Mesendoderm (in vitro differentiated cells): ENCODE data around the gene CGB1.
"Not testable (repeated sequence)": the region's sequence is repeated elsewhere in the genome, so short reads cannot be mapped to it uniquely, and the experiment has no call there.

ENCODE experiments used
- DNase-seq: peaks from one replicate; pipeline ENCODE4 v3.0.0; 2013
- H2AK5ac ChIP-seq: 2 replicates; pipeline ENCODE4 v1.6.1; 2013; ENCODE audit warnings: low read length, inconsistent platforms
- H2BK120ac ChIP-seq: 2 replicates; pipeline ENCODE4 v1.6.1; 2013; ENCODE audit warnings: low read depth, mild to moderate bottlenecking, low read length, moderate library complexity, mixed read lengths
- H2BK15ac ChIP-seq: replicated peaks from 2 replicates; pipeline ENCODE4 v1.6.1; 2013; ENCODE audit warnings: low read depth, mild to moderate bottlenecking, moderate library complexity
- H2BK5ac ChIP-seq: 2 replicates; pipeline ENCODE4 v1.6.1; 2013; ENCODE audit warnings: low read length, inconsistent platforms
- H3K18ac ChIP-seq: 2 replicates; pipeline ENCODE4 v1.6.1; 2013; ENCODE audit warnings: mild to moderate bottlenecking, low read length, mixed read lengths
- H3K23ac ChIP-seq: one replicate; pipeline ENCODE4 v1.6.1; 2013; ENCODE audit warnings: low read length
- H3K27ac ChIP-seq: 2 replicates; pipeline ENCODE4 v1.5.1; 2013; ENCODE audit warnings: low read depth, mild to moderate bottlenecking, inconsistent platforms, low read length, moderate library complexity
- H3K27me3 ChIP-seq: 2 replicates; pipeline ENCODE4 v1.6.1; 2013; ENCODE audit warnings: low read length, control low read depth, mild to moderate bottlenecking, inconsistent platforms; ENCODE audit not compliant: insufficient read depth, poor library complexity
- H3K36me3 ChIP-seq: 2 replicates; pipeline ENCODE4 v1.6.1; 2013; ENCODE audit warnings: low read length, inconsistent platforms; ENCODE audit not compliant: control insufficient read depth, insufficient read depth
- H3K4ac ChIP-seq: one replicate; pipeline ENCODE4 v1.6.1; 2013; ENCODE audit warnings: low read depth, mild to moderate bottlenecking, low read length, moderate library complexity
- H3K4me1 ChIP-seq: 2 replicates; pipeline ENCODE4 v1.6.1; 2013; ENCODE audit warnings: low read depth, low read length, inconsistent platforms; ENCODE audit not compliant: control insufficient read depth
- H3K4me2 ChIP-seq: 2 replicates; pipeline ENCODE4 v1.6.1; 2013; ENCODE audit warnings: low read length
- H3K4me3 ChIP-seq: 2 replicates; pipeline ENCODE4 v1.5.1; 2013; ENCODE audit warnings: mild to moderate bottlenecking, low read length
- H3K56ac ChIP-seq: one replicate; pipeline ENCODE4 v1.6.1; 2013; ENCODE audit warnings: low read length
- H3K79me1 ChIP-seq: 2 replicates; pipeline ENCODE4 v1.6.1; 2013; ENCODE audit warnings: low read length, inconsistent platforms
- H3K79me2 ChIP-seq: 2 replicates; pipeline ENCODE4 v1.6.1; 2013; ENCODE audit warnings: mild to moderate bottlenecking, low read length; ENCODE audit not compliant: control insufficient read depth, insufficient read depth
- H3K9ac ChIP-seq: 2 replicates; pipeline ENCODE4 v1.6.1; 2013; ENCODE audit warnings: low read length, inconsistent platforms
- H4K5ac ChIP-seq: one replicate; pipeline ENCODE4 v1.6.1; 2013; ENCODE audit warnings: low read length
- H4K8ac ChIP-seq: one replicate; pipeline ENCODE4 v1.6.1; 2013; ENCODE audit warnings: low read depth, mild to moderate bottlenecking, control low read depth, low read length, moderate library complexity
- WGBS: extraction: QIAGEN DNeasy Blood & Tissue Kit; methylation state at CpG from one replicate; pipeline ENCODE4 v1.1.7; 2013; ENCODE audit warnings: low lambda C conversion rate, missing lambda C conversion rate; ENCODE audit not compliant: insufficient coverage; ENCODE audit errors: extremely low coverage; 5-methylcytosine and 5-hydroxymethylcytosine counted together

CGB1 gene

GRCh38 chr19:49018388-49019241, 18.1 kb downstream of the CGB1 start:
- not testable (repeated sequence) for H3K79me1 ChIP-seq, H3K27ac ChIP-seq, H4K8ac ChIP-seq, H2BK120ac ChIP-seq, H2BK15ac ChIP-seq, H3K4me3 ChIP-seq, H2AK5ac ChIP-seq, H3K36me3 ChIP-seq, H3K4me2 ChIP-seq, H3K4ac ChIP-seq, H3K18ac ChIP-seq, H3K79me2 ChIP-seq, H4K5ac ChIP-seq, DNase-seq, H3K4me1 ChIP-seq, H3K23ac ChIP-seq, H2BK5ac ChIP-seq, H3K27me3 ChIP-seq
- WGBS, result no CpG with 5 or more reads among the region's 50 CpGs
- peak overlapping the region; percentile 60 for H3K56ac ChIP-seq
- H3K9ac ChIP-seq, result peak overlapping the region; percentile 57

DNA sequence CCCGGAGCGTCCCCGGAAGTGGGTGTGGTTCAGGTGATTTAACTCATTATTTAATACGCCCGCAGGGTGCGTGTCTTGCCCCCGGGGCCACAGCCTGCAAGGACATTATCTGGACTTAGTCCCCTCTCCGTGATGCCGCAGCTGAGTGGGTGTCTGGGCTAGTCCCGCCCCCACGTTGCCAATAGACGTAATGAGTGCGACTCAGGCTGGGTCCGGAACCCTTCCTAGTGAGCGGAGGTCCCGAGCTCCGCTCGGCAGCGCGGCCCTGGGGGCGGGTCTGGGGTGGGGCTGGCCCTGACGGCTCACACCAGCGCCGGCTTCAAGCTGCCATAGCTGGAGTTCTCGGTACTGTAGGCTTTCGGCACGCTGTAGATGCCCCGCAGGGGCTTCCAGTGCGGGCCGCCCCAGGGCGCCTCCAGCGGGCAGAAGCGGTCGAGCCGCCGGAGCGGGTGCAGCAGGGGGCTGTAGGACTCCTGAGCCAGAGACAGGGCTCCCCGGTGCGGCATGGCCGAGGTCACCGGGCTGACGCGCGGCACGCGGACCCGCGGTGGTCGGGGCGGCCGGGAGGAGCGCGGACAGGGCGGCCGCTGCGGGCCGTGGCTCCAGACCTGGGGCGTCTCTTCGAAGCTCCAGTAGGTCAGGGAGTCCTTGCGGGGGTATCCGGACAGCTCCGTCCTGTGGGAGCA, 18.9 kb downstream of the CGB1 start:
- no peak overlapping the region for H3K27ac ChIP-seq
- H3K79me2 ChIP-seq, result no peaks in the 10 kb centered on the region
- H2AK5ac ChIP-seq, result no peak overlapping the region
- H2BK5ac ChIP-seq, result no peak overlapping the region
- no peaks in the 10 kb centered on the region for H3K4me1 ChIP-seq
- no peak overlapping the region for H3K4me3 ChIP-seq
- H3K9ac ChIP-seq, result peak overlapping the region; percentile 57
- no peak overlapping the region for H3K23ac ChIP-seq
- peak overlapping the region; percentile 58 for H3K56ac ChIP-seq
- WGBS, result no CpG with 5 or more reads among the region's 62 CpGs
- H2BK120ac ChIP-seq, result no peak overlapping the region
- H3K4me2 ChIP-seq, result peak overlapping the region; percentile 44
- DNase-seq, result peak; percentile 73
- no peaks in the 10 kb centered on the region for H3K79me1 ChIP-seq
- H3K4ac ChIP-seq, result no peak overlapping the region
- H3K36me3 ChIP-seq, result no peaks in the 10 kb centered on the region
- no peak overlapping the region for H3K18ac ChIP-seq
- no peak overlapping the region for H2BK15ac ChIP-seq
- H3K27me3 ChIP-seq, result no peaks in the 10 kb centered on the region
- H4K8ac ChIP-seq, result no peak overlapping the region
- no peak overlapping the region for H4K5ac ChIP-seq

DNA sequence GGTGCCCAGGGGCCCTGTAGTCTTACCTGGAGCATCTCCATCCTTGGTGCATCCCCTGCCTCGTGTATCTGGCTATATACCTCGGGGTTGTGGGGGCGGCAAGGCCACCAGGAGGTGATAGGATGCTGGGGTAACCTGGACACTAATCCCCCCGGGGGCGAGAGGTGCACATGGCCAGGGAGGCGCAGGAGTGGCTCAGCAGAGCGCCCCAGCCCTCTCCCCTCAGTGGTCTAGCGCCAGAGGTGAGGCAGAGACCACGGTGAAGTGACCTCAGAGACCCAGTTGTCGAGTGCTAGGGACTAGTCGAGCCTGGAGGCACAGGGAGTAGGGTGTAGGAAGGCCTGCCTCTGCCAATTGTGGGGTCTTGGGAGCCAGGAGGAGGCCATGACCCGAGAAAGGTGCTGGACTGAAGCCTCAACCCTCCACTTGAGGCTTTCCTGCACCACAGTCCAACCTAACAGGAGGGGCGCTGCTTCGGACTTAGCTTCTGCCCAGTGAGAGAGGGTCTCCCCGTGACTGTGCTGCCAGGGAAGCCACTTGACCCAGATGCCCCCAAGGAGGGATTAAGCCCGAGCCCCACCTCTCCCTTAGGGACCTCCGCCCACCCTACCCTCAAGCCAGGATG, 19.5 kb downstream of the CGB1 start, which contains the start of gene LHB:
TSS of gene LHB (minus strand) at position 51 of the 625 bp plus-strand sequence. CDS start at position 41, 10 bp downstream.
- Histone ChIP-seq H2AK5ac (no peak within 1 kb of the TSS), H3K27ac (no peak within 1 kb of the TSS), H3K9ac (peak within 1 kb of the TSS; percentile 57), H3K79me2 (no peaks in the 10 kb centered on the region), H3K18ac (no peak within 1 kb of the TSS), H4K5ac (no peak within 1 kb of the TSS), H3K4me2 (peak within 1 kb of the TSS; percentile 44), H3K4me3 (no peak within 1 kb of the TSS), H3K56ac (peak within 1 kb of the TSS; percentile 58), H2BK120ac (no peak within 1 kb of the TSS), H3K27me3 (no peaks in the 10 kb centered on the region), H3K23ac (no peak within 1 kb of the TSS), H3K4ac (no peak within 1 kb of the TSS), H3K4me1 (no peaks in the 10 kb centered on the region), H2BK15ac (no peak within 1 kb of the TSS), H3K79me1 (no peaks in the 10 kb centered on the region), H3K36me3 (no peaks in the 10 kb centered on the region), H2BK5ac (no peak within 1 kb of the TSS), H4K8ac (no peak within 1 kb of the TSS)
- no peak for DNase-seq
- no CpG with 5 or more reads among the region's 17 CpGs for WGBS

- Histone ChIP-seq H3K18ac (no peak overlapping the region), H3K27me3 (no peaks in the 10 kb centered on the region), H3K79me1 (no peaks in the 10 kb centered on the region), H4K5ac (no peak overlapping the region), H3K4me1 (no peaks in the 10 kb centered on the region), H3K27ac (no peak overlapping the region), H2BK120ac (no peak overlapping the region), H3K9ac (no peak overlapping the region), H2BK5ac (no peak overlapping the region), H3K56ac (no peak overlapping the region), H3K4ac (no peak overlapping the region), H3K36me3 (peaks cover 2% of the 10 kb centered on the region), H3K23ac (no peak overlapping the region), H4K8ac (no peak overlapping the region), H2AK5ac (no peak overlapping the region), H3K4me3 (no peak overlapping the region), H3K4me2 (no peak overlapping the region), H3K79me2 (no peaks in the 10 kb centered on the region), H2BK15ac (no peak overlapping the region)
- no peak for DNase-seq
- no CpG with 5 or more reads among the region's 29 CpGs for WGBS
Measured at GRCh38 chr19:49016067-49016839, 20.4 kb downstream of the CGB1 start.

GRCh38 chr19:49014870-49015255, 21.8 kb downstream of the CGB1 start:
- Histone ChIP-seq H3K36me3 (peaks cover 6% of the 10 kb centered on the region), H3K56ac (no peak overlapping the region), H3K4me2 (no peak overlapping the region), H3K18ac (no peak overlapping the region), H3K4ac (no peak overlapping the region), H2AK5ac (no peak overlapping the region), H2BK5ac (no peak overlapping the region), H2BK120ac (no peak overlapping the region), H3K4me1 (no peaks in the 10 kb centered on the region), H3K79me2 (no peaks in the 10 kb centered on the region), H4K8ac (no peak overlapping the region), H2BK15ac (no peak overlapping the region), H3K9ac (no peak overlapping the region), H4K5ac (no peak overlapping the region), H3K23ac (no peak overlapping the region), H3K4me3 (no peak overlapping the region), H3K79me1 (no peaks in the 10 kb centered on the region), H3K27ac (no peak overlapping the region), H3K27me3 (no peaks in the 10 kb centered on the region)
- WGBS, result no CpG with 5 or more reads among the region's 18 CpGs
- DNase-seq, result no peak
